SJSA1 (cell line): Measurements from ENCODE around the gene DMRTA2. TPM values are rescaled to one million over a fixed set of nuclear protein-coding genes. Genes with fewer than 3 reads are reported as not detected.

ENCODE experiments used
- DNase-seq, 2 experiments: peaks; one replicate each; pipeline ENCODE4 v3.0.0-alpha.2; 2015 to 2020; ENCODE audit warnings: low spot score in 2 of 2, low read depth in 1 of 2
- H3K27ac ChIP-seq: fragments of 250-450 bp; sonication (Bioruptor Pico); 2 replicates; pipeline ENCODE4 v1.5.1; 2020; ENCODE audit warnings: mild to moderate bottlenecking, moderate library complexity
- H3K27me3 ChIP-seq: fragments of 250-450 bp; sonication (Bioruptor Pico); replicated peaks from 2 replicates; pipeline ENCODE4 v1.5.1; 2020; ENCODE audit warnings: mild to moderate bottlenecking, moderate library complexity
- H3K36me3 ChIP-seq: fragments of 250-450 bp; sonication (Bioruptor Pico); 2 replicates; pipeline ENCODE4 v1.5.1; 2020; ENCODE audit warnings: mild to moderate bottlenecking
- H3K4me1 ChIP-seq: fragments of 250-450 bp; sonication (Bioruptor Pico); replicated peaks from 2 replicates; pipeline ENCODE4 v1.6.1; 2021; ENCODE audit warnings: mild to moderate bottlenecking
- H3K4me3 ChIP-seq: fragments of 250-450 bp; sonication (Bioruptor Pico); 2 replicates; pipeline ENCODE4 v1.5.1; 2020; ENCODE audit warnings: mild to moderate bottlenecking
- H3K9me3 ChIP-seq: fragments of 250-450 bp; sonication (Bioruptor Pico); replicated peaks from 2 replicates; pipeline ENCODE4 v1.5.1; 2020; ENCODE audit warnings: mild to moderate bottlenecking
- total RNA-seq: library from RNA; depleted of rRNA; stranded (reverse); fragments of >200 nt; shearing (Covaris generic); gene quantifications from 2 replicates; pipeline ENCODE4 v1.2.3, GENCODE V29; 2014

DMRTA2 gene
- total RNA-seq, 1 experiment from 2014 or later, result 15.0 TPM

DNA sequence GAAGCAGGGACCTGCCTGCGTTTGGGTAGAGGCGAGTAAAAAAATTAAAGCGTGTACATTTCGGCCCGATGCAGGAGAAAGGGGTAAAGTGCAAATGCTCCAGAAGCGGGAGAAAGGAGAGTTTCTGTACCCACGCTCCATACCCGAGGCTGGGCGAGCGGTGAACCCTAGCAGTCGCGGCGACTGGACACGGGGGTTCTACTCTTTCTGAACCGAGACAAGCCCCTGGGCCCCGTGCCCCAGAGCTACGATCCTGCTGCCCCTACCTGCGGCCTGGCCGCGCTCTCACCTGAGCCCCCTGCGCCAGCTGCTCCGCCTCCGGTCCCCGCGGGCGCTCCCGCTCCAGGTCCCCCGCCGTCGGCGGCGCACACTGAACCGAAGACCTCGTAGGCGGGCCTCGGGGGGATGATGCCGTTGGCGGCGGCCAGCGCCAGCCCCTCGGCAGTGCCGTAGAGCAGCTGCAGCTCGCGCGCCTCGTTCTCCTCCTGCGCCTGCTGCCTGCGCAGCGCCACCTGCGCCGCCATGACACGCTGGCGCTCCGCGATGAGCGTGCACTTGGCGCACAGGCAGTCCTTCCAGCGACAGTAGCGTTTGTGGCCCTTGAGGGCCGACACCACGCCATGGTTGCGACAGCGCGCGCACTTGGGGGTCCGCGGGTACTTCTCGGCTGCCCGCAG is 2.4 kb downstream of the DMRTA2 start:
- Histone ChIP-seq H3K4me1 (peaks cover 11% of the 10 kb centered on the region), H3K36me3 (peaks cover 30% of the 10 kb centered on the region), H3K27ac (no peak overlapping the region), H3K9me3 (peaks cover 10% of the 10 kb centered on the region; the same call in 1 of the 2 replicates), H3K4me3 (no peak overlapping the region), H3K27me3 (no peaks in the 10 kb centered on the region; the same call in 1 of the 2 replicates)
- DNase-seq, result no peak

DNA sequence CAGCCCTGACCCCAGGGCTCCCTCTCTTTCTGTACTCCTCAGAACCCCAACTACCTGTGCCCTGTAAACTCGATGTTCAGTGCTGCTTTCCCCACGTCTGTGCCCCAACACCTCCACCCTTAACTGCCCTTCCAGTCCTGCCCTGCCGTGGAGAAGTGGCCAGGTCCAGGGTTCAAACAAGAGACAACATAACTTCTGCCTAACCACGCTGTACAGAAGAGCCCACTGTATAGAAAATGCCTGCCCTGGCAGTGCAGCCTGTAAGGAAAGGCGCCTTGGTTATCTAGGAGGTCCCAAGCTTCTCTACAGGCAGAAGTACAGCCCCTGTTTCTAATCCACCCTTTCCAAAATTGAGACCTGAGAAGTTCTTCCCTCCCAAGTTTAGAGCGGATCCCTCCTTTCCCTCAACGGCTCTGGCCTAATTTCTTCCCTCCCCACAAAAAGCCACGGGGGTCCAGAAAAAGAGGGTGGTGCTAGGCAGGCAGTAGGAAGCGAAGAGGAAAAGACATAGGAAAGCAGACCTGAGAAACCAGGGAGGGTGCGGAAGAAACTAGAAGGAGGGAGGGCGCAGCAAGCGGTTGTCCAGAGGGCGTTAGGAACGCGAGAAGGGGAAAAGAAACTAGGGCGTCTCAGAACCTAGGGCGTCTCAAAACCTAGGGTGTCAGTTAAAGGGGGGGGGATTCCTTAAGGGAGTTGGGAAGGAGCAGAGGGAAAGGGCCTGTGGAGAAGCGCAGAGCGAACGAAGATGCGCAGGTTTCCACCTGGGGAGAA is 3.2 kb downstream of the DMRTA2 start:
- Histone ChIP-seq H3K27ac (no peak overlapping the region), H3K27me3 (no peaks in the 10 kb centered on the region; the same call in 1 of the 2 replicates), H3K36me3 (peaks cover 30% of the 10 kb centered on the region), H3K4me3 (no peak overlapping the region), H3K9me3 (peaks cover 10% of the 10 kb centered on the region; the same call in 1 of the 2 replicates), H3K4me1 (peaks cover 8% of the 10 kb centered on the region)
- DNase-seq, result no peak

DNA sequence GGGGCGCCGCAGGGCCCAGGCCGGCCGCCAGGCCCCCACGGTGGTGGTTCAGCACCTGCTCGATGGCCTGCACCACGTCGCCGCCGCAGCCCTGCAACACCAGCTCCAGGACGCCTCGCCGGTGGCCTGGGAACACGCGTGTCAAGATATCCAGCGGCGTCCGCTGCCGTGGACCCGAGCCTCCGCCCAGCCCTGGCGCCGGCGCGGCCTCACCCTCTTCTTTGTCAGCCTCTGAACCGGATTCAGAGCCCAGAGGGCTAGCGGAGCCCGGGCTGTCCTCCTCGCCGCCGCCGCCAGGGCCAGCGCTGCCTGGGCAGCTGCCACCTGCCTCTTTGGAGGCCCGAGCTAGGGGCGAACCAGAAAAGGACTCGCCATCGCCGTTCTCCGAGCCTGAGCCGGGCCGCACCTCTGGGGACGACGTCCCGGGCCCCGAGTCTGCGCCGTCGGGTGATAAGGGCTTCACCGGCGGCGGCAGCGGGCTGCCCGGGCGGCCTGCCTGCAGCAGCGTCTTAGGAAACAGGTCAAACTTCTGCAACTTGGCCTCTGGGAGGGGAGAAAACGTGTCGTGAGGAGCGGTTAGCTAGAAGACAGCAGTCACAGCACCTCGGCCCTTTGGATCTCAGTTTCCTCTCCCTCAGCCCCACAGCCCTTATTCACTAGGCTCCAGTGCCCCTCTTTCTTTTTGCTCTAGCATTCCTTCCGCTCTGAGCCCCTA is 3.9 kb downstream of the DMRTA2 start:
- H3K27ac ChIP-seq, result no peak overlapping the region
- H3K36me3 ChIP-seq, result peaks cover 30% of the 10 kb centered on the region
- no peaks in the 10 kb centered on the region; the same call in 1 of the 2 replicates for H3K27me3 ChIP-seq
- H3K4me1 ChIP-seq, result peaks cover 5% of the 10 kb centered on the region
- peaks cover 10% of the 10 kb centered on the region; the same call in 1 of the 2 replicates for H3K9me3 ChIP-seq
- H3K4me3 ChIP-seq, result no peak overlapping the region
- no peak for DNase-seq

DNA sequence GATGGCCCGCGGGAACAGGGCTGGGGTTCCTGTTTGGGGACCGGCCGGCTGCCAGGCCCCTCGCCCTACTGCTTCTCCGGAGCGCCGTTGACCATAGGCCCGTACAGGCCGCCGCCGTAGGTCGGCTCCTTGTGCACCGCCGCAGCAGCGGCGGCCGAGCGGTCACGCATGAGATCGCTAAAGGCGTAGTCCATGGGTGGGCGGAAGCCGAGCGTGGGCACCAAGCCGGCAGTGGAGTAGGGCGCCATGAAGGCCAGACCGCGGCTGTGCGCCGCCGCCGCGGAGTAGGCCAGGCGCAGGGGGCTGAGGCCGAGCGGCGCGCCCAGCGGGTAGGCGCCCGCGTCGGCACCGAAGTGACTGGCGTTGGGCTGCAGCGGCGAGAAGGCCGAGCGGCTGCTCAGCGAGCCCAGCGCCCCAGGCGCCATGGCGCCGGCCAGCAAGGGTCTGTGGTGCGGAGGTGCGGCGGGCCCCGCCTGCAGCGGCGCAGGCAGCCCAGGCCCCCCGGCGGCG is 4.6 kb downstream of the DMRTA2 start:
- no peak overlapping the region for H3K27ac ChIP-seq
- no peaks in the 10 kb centered on the region for H3K27me3 ChIP-seq
- peaks cover 30% of the 10 kb centered on the region for H3K36me3 ChIP-seq
- H3K4me3 ChIP-seq, result no peak overlapping the region
- peaks cover 5% of the 10 kb centered on the region for H3K4me1 ChIP-seq
- peaks cover 10% of the 10 kb centered on the region; the same call in 1 of the 2 replicates for H3K9me3 ChIP-seq
- DNase-seq, result no peak

DNA sequence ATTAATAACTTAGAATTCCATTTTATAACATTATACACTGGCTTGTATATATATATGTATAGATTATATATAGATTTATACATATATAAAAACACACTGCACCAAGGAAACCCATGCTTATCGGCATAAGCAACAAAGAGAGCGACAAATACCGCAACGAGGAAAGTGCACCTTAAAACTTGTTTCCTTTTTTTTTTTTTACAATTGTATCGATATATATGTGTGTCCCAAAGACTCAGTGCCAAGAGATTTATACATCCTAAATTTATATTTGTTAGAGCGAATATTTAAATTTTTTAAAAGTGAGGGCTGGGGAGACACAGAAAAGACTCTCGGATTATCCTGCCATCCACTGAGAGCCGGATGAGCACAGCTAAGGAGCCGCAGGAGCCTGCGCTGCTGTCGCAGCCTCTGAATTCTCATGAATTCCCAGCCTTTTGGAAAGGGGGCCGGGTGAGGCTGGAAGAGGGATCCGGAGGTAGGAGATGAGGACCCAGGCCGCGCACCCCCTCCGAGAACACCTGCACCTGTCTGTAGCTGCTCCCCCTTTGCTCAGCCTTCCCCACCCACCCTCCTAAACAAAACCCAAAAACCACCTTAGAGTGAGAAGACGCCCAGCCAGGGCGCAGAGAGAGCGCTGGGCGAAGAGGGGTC is 5.2 kb downstream of the DMRTA2 start:
- peaks cover 10% of the 10 kb centered on the region; the same call in 1 of the 2 replicates for H3K9me3 ChIP-seq

DNA sequence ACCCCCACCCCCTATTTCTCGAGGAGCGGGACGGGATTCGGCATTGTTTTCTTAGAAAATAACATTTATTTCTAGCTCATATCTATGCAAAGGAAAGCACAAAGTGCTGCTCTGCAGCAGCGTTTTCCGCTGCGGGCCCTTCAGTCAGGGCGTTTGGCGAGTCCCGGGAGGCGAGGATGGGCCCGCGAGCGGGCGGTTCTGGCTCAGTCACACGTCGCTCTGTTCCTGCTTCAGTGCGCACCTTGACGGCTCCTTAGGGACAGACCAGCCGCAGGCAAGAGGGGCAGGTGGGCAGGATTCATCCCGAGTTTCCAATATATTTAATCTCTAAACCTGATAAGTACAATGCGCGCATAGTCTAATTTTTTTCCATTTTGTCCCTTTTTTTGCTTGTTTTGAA is 5.7 kb downstream of the DMRTA2 start:
- H3K4me3 ChIP-seq, result no peak overlapping the region
- H3K36me3 ChIP-seq, result peaks cover 24% of the 10 kb centered on the region
- no peak overlapping the region for H3K27ac ChIP-seq
- peaks cover 5% of the 10 kb centered on the region for H3K4me1 ChIP-seq
- no peak for DNase-seq
- H3K9me3 ChIP-seq, result peaks cover 5% of the 10 kb centered on the region; the same call in 1 of the 2 replicates
- H3K27me3 ChIP-seq, result no peaks in the 10 kb centered on the region

More for the DNA sequence above, 5.2 kb downstream of the DMRTA2 start:
- H3K4me1 ChIP-seq, result peaks cover 5% of the 10 kb centered on the region
- peaks cover 29% of the 10 kb centered on the region for H3K36me3 ChIP-seq
- DNase-seq, result no peak
- H3K27ac ChIP-seq, result no peak overlapping the region
- H3K27me3 ChIP-seq, result no peaks in the 10 kb centered on the region
- no peak overlapping the region for H3K4me3 ChIP-seq

DNA sequence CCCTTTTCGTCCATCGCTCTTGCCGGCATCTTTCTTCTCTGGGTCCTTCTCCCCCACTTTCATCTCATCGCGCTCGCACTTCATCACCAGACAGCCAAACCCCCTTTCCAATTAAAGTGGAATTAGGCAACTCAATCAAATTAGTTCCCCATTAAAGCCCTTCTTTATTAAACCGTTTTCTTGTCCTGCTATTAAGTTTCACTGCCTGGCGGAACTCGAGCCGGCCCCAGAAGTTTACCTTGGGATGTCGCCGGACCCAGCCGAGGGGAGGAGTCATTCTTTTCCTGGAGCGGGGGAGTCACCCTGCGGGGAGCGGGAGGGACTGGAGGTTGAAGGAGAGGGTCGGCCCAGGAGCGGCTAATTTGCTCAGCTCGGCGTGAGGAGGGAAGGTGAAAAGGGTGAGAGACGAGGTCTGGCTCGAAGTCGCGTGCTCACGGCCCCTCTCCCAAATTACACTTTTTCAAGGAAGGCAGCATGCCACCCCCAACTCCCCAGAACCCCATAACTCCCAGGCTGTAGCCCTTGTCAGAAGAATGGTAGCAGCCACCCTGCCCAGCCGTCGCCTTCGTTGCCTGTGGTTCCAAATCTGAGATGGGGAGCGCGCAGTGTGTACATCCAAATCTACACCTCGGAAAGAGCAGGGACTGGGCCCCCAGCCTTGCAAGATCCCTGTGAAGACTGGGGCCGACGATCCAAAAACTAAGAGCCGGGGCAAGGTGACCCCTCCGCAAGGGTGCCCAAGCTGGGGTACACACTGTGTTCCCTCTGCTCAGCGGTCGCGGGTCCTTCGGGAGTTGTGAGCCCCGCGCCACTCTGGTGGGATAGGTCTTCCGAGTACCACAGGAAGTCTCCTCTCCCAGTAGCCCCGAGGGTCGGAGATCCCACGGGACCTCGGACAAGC is 6.4 kb downstream of the DMRTA2 start:
- H3K4me3 ChIP-seq, result no peak overlapping the region
- peaks cover 5% of the 10 kb centered on the region for H3K4me1 ChIP-seq
- H3K9me3 ChIP-seq, result peaks cover 5% of the 10 kb centered on the region; the same call in 1 of the 2 replicates
- H3K27me3 ChIP-seq, result no peaks in the 10 kb centered on the region
- no peak overlapping the region for H3K27ac ChIP-seq
- peaks cover 24% of the 10 kb centered on the region for H3K36me3 ChIP-seq
- peak in 1 of 2 experiments; percentile 44 for DNase-seq

DNA sequence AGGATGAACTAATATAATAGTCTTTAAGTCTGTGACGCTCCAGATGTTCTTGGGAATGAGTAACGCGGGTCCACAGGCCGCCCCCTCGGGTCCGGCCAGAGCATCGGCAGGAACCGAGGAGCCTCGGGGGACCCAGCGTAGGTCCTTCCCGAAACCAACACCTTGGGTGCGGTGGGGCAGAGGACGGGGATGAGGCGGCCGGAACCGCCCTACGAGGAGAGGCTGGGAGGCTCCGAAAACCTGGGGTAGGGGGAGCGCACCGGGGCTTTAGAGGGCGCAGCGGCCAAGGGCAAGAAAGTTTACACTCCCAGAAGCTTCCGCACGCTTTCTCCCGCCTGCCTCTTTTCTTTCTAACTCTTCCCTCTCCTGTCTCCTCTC is 7.1 kb downstream of the DMRTA2 start:
- H3K27me3 ChIP-seq, result no peaks in the 10 kb centered on the region
- H3K4me1 ChIP-seq, result no peaks in the 10 kb centered on the region
- peaks cover 5% of the 10 kb centered on the region; the same call in 1 of the 2 replicates for H3K9me3 ChIP-seq
- no peak overlapping the region for H3K27ac ChIP-seq
- H3K36me3 ChIP-seq, result peaks cover 21% of the 10 kb centered on the region
- no peak overlapping the region for H3K4me3 ChIP-seq
- no peak for DNase-seq

DNA sequence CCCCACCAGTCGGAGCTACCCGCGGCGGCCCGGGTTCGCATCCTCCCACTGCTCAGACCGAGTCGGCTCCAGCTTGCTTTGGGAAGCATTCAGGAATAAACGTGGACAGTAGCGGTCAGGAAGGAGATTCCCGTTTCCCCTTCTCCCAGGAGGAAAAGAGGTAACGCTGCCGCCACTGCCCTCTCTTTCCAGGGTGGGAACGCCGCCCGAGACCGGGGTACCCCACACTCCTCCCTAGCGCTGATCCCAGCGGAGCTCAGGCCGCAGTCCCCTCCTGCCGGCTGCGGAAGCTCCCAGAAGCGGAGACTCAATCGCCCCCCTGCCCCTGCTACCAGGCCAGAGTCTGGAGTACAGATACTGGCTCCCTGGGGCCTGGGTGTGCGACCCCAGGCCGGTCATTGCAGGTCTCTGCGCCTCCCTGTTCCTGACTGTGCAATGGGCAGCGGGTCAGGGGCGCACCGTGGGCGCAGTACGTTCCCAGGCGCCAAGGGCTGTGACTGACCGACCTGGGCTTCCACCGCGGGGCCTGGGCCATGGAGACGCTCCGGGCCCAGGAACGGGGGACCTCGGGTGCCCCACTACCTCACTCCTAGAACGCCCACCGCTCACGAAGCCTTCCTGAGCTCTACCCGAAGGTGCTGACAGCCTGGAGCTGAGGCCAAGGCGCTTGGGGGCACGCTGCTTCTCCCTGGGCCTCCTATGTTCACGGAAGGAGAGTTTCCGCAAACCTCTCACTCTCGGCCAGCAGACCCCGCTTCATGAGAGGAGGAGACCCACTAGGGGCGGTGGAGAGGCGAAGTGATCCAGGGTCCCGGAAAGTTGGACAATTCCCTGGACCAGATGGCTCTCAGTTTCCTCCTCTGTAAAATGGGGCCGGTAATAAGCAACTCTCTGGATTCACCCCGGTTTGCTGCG is 7.8 kb downstream of the DMRTA2 start:
- Histone ChIP-seq H3K36me3 (peaks cover 14% of the 10 kb centered on the region), H3K4me1 (no peaks in the 10 kb centered on the region), H3K9me3 (peaks cover 2% of the 10 kb centered on the region; the same call in 1 of the 2 replicates), H3K27me3 (no peaks in the 10 kb centered on the region), H3K27ac (no peak overlapping the region), H3K4me3 (no peak overlapping the region)
- no peak for DNase-seq

DNA sequence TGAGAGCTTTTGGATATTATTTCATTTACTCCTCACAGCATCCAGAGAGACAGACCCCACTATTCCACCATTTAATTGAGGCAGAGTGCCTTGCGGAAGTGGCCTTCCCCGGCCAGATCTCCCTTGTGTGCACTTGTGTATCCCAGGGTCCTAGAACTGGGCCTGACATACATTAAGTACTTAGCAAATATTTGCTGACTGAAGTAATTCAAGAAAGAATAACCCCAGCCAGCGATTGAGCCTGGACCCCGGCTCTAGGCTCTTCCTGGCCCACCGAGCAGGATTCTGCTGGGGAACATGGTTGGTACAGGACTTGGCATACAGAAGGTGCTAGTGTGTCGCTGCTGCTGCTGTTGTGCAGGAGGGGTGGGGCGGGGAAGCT is 8.4 kb downstream of the DMRTA2 start:
- Histone ChIP-seq H3K4me1 (no peaks in the 10 kb centered on the region), H3K27me3 (no peaks in the 10 kb centered on the region), H3K27ac (no peak overlapping the region), H3K9me3 (peaks cover 2% of the 10 kb centered on the region; the same call in 1 of the 2 replicates), H3K36me3 (peaks cover 8% of the 10 kb centered on the region), H3K4me3 (no peak overlapping the region)
- DNase-seq, result no peak

DNA sequence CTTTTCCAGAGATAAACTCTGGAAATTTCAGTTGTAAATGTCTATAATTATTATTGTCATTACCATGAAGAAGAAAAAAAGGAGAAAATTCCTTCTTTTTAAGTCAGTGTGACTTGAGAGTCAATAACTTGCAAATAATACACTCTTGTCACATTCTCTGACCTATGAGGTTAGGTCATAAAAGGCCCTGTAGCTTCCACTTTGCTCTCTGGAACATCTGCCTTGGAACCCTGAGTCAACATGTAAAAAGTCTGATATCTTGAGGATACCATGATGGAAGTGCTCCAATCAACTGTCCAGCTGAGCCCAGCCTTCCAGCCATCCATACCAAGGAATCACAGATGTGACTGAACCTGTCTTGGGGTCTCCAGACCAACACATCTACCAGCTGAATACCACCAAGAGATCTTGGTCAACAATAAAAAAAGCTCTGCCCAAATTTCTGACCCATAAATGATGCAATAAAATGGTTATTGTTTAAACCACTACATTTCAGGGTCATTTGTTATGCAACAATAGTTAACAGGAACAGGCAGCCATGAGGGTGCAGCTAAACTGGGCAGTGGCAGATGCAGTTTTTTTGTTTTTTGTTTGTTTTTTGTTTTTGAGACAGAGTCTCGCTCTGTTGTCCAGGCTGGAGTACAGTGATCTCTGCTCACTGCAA is 10.3 kb downstream of the DMRTA2 start:
- Histone ChIP-seq H3K36me3 (no peaks in the 10 kb centered on the region), H3K4me3 (no peak overlapping the region), H3K27ac (no peak overlapping the region), H3K9me3 (peaks cover 2% of the 10 kb centered on the region; the same call in 1 of the 2 replicates), H3K4me1 (no peaks in the 10 kb centered on the region), H3K27me3 (no peaks in the 10 kb centered on the region)
- no peak for DNase-seq
